Fibroblast of peridontal ligament (primary cell): Measurements from ENCODE around the gene IRX4.
"Not testable (repeated sequence)": the region's sequence is repeated elsewhere in the genome, so short reads cannot be mapped to it uniquely, and the experiment has no call there.

ENCODE experiments used
- DNase-seq: peaks from one replicate; pipeline ENCODE4 v3.0.0-alpha.2; 2010; ENCODE audit errors: extremely low read depth

Gene IRX4

GRCh38 chr5:1878050-1878849 is 4.5 kb downstream of the IRX4 start:
- no peak for DNase-seq

- DNase-seq, result no peak
Observed at GRCh38 chr5:1877103-1878049, 5.3 kb downstream of the IRX4 start.

GRCh38 chr5:1876660-1877064 is 6.1 kb downstream of the IRX4 start:
- no peak for DNase-seq

- no peak for DNase-seq
Observed at GRCh38 chr5:1875843-1876659, 6.7 kb downstream of the IRX4 start.

- DNase-seq, result no peak
Observed at GRCh38 chr5:1875281-1875842, 7.4 kb downstream of the IRX4 start.

GRCh38 chr5:1874771-1875220 is 7.9 kb downstream of the IRX4 start:
- no peak for DNase-seq

GRCh38 chr5:1874348-1874747 is 8.4 kb downstream of the IRX4 start:
- DNase-seq, result no peak

- DNase-seq, result no peak
Observed at GRCh38 chr5:1873243-1873959, 9.3 kb downstream of the IRX4 start.

- no peak for DNase-seq
Observed at GRCh38 chr5:1871441-1871840, 11.3 kb downstream of the IRX4 start.

- DNase-seq, result not testable (repeated sequence)
Observed at GRCh38 chr5:1870435-1871272, 12.1 kb downstream of the IRX4 start.

GRCh38 chr5:1868886-1869475 is 13.7 kb downstream of the IRX4 start:
- no peak for DNase-seq

- no peak for DNase-seq
Observed at GRCh38 chr5:1867815-1868143, 14.9 kb downstream of the IRX4 start.

- DNase-seq, result no peak
Observed at GRCh38 chr5:1867114-1867814, 15.5 kb downstream of the IRX4 start.

GRCh38 chr5:1865948-1866347 is 16.8 kb downstream of the IRX4 start:
- DNase-seq, result no peak

GRCh38 chr5:1865486-1865885 is 17.2 kb downstream of the IRX4 start:
- no peak for DNase-seq

GRCh38 chr5:1864896-1865440 is 17.8 kb downstream of the IRX4 start:
- DNase-seq, result no peak

- no peak for DNase-seq
Observed at GRCh38 chr5:1860949-1861348, 21.8 kb downstream of the IRX4 start.

- DNase-seq, result no peak
Observed at GRCh38 chr5:1860021-1860610, 22.6 kb downstream of the IRX4 start.
